Measurements from ENCODE around the gene NAA38.

Gene NAA38

GRCh38 chr17:7887482-7888183 is 30.3 kb upstream of the NAA38 start (continued):
- TF ChIP-seq ZNF596 (tag by site-specific recombination; IDR thresholded peaks at IDR 0.05): peak; percentile 61
- peak; percentile 19; the same call in 1 of the 2 replicates for TF ChIP-seq OSR2 (tag by site-specific recombination; IDR thresholded peaks at IDR 0.05)
- no peak; the same call in 1 of the 2 replicates for TF ChIP-seq KLF17 (tag by site-specific recombination; IDR thresholded peaks at IDR 0.05)
- no peak for TF ChIP-seq ZNF121 (tag by site-specific recombination; IDR thresholded peaks at IDR 0.05)
- TF ChIP-seq ZNF624 (tag by site-specific recombination; IDR thresholded peaks at IDR 0.05): no peak
- TF ChIP-seq SCRT1 (tag by site-specific recombination; IDR thresholded peaks at IDR 0.05; ENCODE audit: borderline replicate concordance): no peak
- TF ChIP-seq ZNF391 (tag by site-specific recombination; IDR thresholded peaks at IDR 0.05; ENCODE audit: borderline replicate concordance, low read depth): no peak; the same call in 1 of the 2 replicates
- peak; percentile 80 for TF ChIP-seq ZFHX2 (tag by site-specific recombination; conservative IDR thresholded peaks at IDR 0.05)
- TF ChIP-seq ZNF707 (tag by site-specific recombination; IDR thresholded peaks at IDR 0.05): no peak
- no peak for TF ChIP-seq ZNF473 (tag by site-specific recombination; IDR thresholded peaks at IDR 0.05)
- TF ChIP-seq ZNF184 (tag by site-specific recombination; IDR thresholded peaks at IDR 0.05): 0 out of 2 replicates have a peak, but pooled peaks have one; percentile 16
- TF ChIP-seq ZNF48 (tag by site-specific recombination; IDR thresholded peaks at IDR 0.05): no peak
- TF ChIP-seq ZNF549 (tag by site-specific recombination; IDR thresholded peaks at IDR 0.05): no peak
- no peak for TF ChIP-seq ZNF146 (tag by site-specific recombination; IDR thresholded peaks at IDR 0.05)
- TF ChIP-seq ZNF837 (tag by site-specific recombination; IDR thresholded peaks at IDR 0.05): no peak
- no peak for TF ChIP-seq FEZF1 (tag by site-specific recombination; IDR thresholded peaks at IDR 0.05)
- no peak for TF ChIP-seq RBAK (tag by site-specific recombination; IDR thresholded peaks at IDR 0.05)
- no peak for TF ChIP-seq ZNF350 (tag by site-specific recombination; IDR thresholded peaks at IDR 0.05)
- no peak for TF ChIP-seq ZNF114 (tag by site-specific recombination; IDR thresholded peaks at IDR 0.05)
- no peak for TF ChIP-seq ZNF580 (tag by site-specific recombination; IDR thresholded peaks at IDR 0.05)
- TF ChIP-seq ZNF623 (tag by site-specific recombination; IDR thresholded peaks at IDR 0.05): no peak
- TF ChIP-seq, protein P1, sequence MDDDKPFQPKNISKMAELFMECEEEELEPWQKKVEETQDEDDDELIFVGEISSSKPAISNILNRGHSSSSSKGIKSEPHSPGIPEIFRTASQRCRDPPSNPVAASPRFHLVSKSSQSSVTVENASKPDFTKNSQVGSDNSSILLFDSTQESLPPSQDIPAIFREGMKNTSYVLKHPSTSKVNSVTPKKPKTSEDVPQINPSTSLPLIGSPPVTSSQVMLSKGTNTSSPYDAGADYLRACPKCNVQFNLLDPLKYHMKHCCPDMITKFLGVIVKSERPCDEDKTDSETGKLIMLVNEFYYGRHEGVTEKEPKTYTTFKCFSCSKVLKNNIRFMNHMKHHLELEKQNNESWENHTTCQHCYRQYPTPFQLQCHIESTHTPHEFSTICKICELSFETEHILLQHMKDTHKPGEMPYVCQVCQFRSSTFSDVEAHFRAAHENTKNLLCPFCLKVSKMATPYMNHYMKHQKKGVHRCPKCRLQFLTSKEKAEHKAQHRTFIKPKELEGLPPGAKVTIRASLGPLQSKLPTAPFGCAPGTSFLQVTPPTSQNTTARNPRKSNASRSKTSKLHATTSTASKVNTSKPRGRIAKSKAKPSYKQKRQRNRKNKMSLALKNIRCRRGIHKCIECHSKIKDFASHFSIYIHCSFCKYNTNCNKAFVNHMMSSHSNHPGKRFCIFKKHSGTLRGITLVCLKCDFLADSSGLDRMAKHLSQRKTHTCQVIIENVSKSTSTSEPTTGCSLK (tag by site-specific recombination; IDR thresholded peaks at IDR 0.05): no peak
- TF ChIP-seq, protein P2, sequence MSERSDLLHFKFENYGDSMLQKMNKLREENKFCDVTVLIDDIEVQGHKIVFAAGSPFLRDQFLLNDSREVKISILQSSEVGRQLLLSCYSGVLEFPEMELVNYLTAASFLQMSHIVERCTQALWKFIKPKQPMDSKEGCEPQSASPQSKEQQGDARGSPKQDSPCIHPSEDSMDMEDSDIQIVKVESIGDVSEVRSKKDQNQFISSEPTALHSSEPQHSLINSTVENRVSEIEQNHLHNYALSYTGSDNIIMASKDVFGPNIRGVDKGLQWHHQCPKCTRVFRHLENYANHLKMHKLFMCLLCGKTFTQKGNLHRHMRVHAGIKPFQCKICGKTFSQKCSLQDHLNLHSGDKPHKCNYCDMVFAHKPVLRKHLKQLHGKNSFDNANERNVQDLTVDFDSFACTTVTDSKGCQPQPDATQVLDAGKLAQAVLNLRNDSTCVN (tag by site-specific recombination; optimal IDR thresholded peaks at IDR 0.05): peak; percentile 28
- peak; percentile 86 for TF ChIP-seq SP2 (tag by site-specific recombination; IDR thresholded peaks at IDR 0.05)
- no peak for TF ChIP-seq ZNF10 (tag by site-specific recombination; IDR thresholded peaks at IDR 0.05)
- no peak for TF ChIP-seq ZNF785 (tag by site-specific recombination; IDR thresholded peaks at IDR 0.05)
- TF ChIP-seq ZNF341 (tag by site-specific recombination; IDR thresholded peaks at IDR 0.05; ENCODE audit: low read depth): peak; percentile 100
- TF ChIP-seq ZNF426 (tag by site-specific recombination; IDR thresholded peaks at IDR 0.05): no peak
- peak; percentile 77 for TF ChIP-seq EGR2 (tag by site-specific recombination; IDR thresholded peaks at IDR 0.05; ENCODE audit: low read depth)
- peak; percentile 82 for TF ChIP-seq MZF1 (tag by site-specific recombination; IDR thresholded peaks at IDR 0.05; ENCODE audit: borderline replicate concordance)
- peak; percentile 68 for TF ChIP-seq ZIC2 (tag by site-specific recombination; IDR thresholded peaks at IDR 0.05)
- TF ChIP-seq ZNF274 (IDR thresholded peaks at IDR 0.05; ENCODE audit: low read length): no peak
- TF ChIP-seq ZNF274 (tag by site-specific recombination; IDR thresholded peaks at IDR 0.05; ENCODE audit: borderline replicate concordance): no peak
- no peak for TF ChIP-seq ZFP3 (tag by site-specific recombination; IDR thresholded peaks at IDR 0.05; ENCODE audit: low read depth)
- TF ChIP-seq ZNF292 (tag by site-specific recombination; IDR thresholded peaks at IDR 0.05; ENCODE audit: borderline replicate concordance, low read depth): no peak
- TF ChIP-seq KLF7 (tag by site-specific recombination; IDR thresholded peaks at IDR 0.05; ENCODE audit: borderline replicate concordance): no peak; the same call in 1 of the 2 replicates
- TF ChIP-seq ZNF658 (tag by site-specific recombination; IDR thresholded peaks at IDR 0.05): no peak
- no peak for TF ChIP-seq MEIS1 (CRISPR knock-in tag; IDR thresholded peaks at IDR 0.05; ENCODE audit: borderline replicate concordance)

All from HEK293 (cell line).